Pancreas (tissue), 10 donors: ENCODE results near the gene SGSM1. TPM values are rescaled to one million over a fixed set of nuclear protein-coding genes. Genes with fewer than 3 reads are reported as not detected.

Source experiments
- ATAC-seq, 4 donors: fragments of 200-7000 bp; cut with Tn5 transposase; one replicate each; pipeline versions ENCODE4 v1.8.0 to v1.9.1; 2020; ENCODE audit warnings: mild to moderate bottlenecking in 4 of 4, moderate library complexity in 4 of 4
- DNase-seq, 6 donors: peaks; one replicate each; pipeline ENCODE4 v3.0.0-alpha.2; 2020
- FAIRE-seq: peaks from 2 replicates; lab custom pipeline; 2012; peaks lifted over from hg19 to GRCh38; lab: Jason Lieb, UNC
- H3K27ac ChIP-seq, 4 donors: fragments of 200-600 bp; sonication (generic); 1 replicate in 3 of 4; 2 replicates in 1 of 4; pipeline versions ENCODE4 v1.5.0 to v1.8.0; 2020
- H3K27me3 ChIP-seq, 4 donors: fragments of 200-600 bp; one replicate each; pipeline ENCODE4 v1.8.0; 2021
- H3K36me3 ChIP-seq, 3 donors: fragments of 200-600 bp; sonication (generic) in 1 of 3; one replicate each; pipeline versions ENCODE4 v1.5.0 to v1.8.0; 2020 to 2021
- H3K4me1 ChIP-seq, 3 donors: fragments of 200-600 bp; one replicate each; pipeline ENCODE4 v1.8.0; 2021
- H3K4me3 ChIP-seq, 4 donors: fragments of 200-600 bp; sonication (generic) in 2 of 4; one replicate each; pipeline versions ENCODE4 v1.5.0 to v1.8.0; 2020 to 2021
- H3K9me3 ChIP-seq, 4 donors: fragments of 200-600 bp; one replicate each; pipeline ENCODE4 v1.8.0; 2021
- CTCF ChIP-seq, 4 donors: fragments of 200-600 bp; sonication (generic) in 3 of 4; IDR thresholded peaks; one replicate each; pipeline versions ENCODE4 v1.5.0 to v1.8.0; 2021; ENCODE audit warnings: antibody characterized with exemption in 4 of 4
- WGBS, 2 donors: extraction: QIAGEN DNeasy Blood & Tissue Kit; methylation state at CpG; one replicate each; pipeline ENCODE4 v1.1.7; 2013; 5-methylcytosine and 5-hydroxymethylcytosine counted together
- intact Hi-C, 3 donors: fragments of 100-400 bp; cut with DNase I; formaldehyde crosslinking; loops; one replicate each; pipeline versions ENCODE4 v1.11.1 to v1.14.2; 2022
- polyA plus RNA-seq, 2 donors: library from polyadenylated mRNA; stranded (reverse); fragments of 200-250 nt; gene quantifications; one replicate each; pipeline ENCODE4 v1.2.3, GENCODE V29; 2013
- total RNA-seq, 6 donors: library from RNA; stranded (reverse); fragmentation: NEBNext Ultra II Directional in 4 of 6; extraction: Animal tissue kit (Norgen Biotek cat#: 25700) in 4 of 6; gene quantifications; one replicate each; pipeline versions ENCODE4 v1.2.1 to v1.2.4, GENCODE V29; 2021 to 2023
- donor health status: healthy with polysubstance abuse.
- donor health status: DM: no; HTN: no; CAD: no; lungs with moderate emphysema.
- donor health status: DM: no; HTN: no; CAD: no.
- donor health status: control.
- donor health status: control.
- donor health status: Bipolar disorder and iron deficiency.
- donor health status: DM: yes; HTN: yes; CAD: no.
- donor health status: DM: no; HTN: no; CAD: no.
- donor health status: DM: no; HTN: no; CAD: no.
- donor health status: DM: yes; HTN: yes; CAD: no.

The SGSM1 gene
- 1 to 10 TPM; 1.7 to 3.0 (median 2.5) TPM for total RNA-seq
- polyA plus RNA-seq: 1 to 10 TPM; 1.6 to 5.1 TPM

GRCh38 chr22:24805790-24806662 is at the start of gene SGSM1:
TSS of gene SGSM1 (plus strand) at chr22:24806211. CDS start at chr22:24806326, 115 bp downstream.
- H3K4me1 ChIP-seq: no peaks in the 10 kb centered on the region
- intact Hi-C loops: no loop called here
- no peak for TF ChIP-seq CTCF (IDR thresholded peaks at IDR 0.05)

GRCh38 chr22:24758164-24758799 is 47.7 kb upstream of the SGSM1 start:
- intact Hi-C loops: no loop called here
- peak; percentile 77 to 93 (median 83) for TF ChIP-seq CTCF (IDR thresholded peaks at IDR 0.05)
- FAIRE-seq (peak; percentile 88), DNase-seq (peak in 5 of 6 donors; percentile 19 to 64 (median 46)), ATAC-seq (peak in 3 of 4 donors; percentile 61 to 69 (median 65))
- no peak overlapping the region for H3K27ac ChIP-seq
- no peaks in the 10 kb centered on the region for H3K4me1 ChIP-seq
- no peaks in the 10 kb centered on the region for H3K9me3 ChIP-seq
- H3K27me3 ChIP-seq: no peaks in the 10 kb centered on the region
- H3K36me3 ChIP-seq: no peaks in the 10 kb centered on the region
- 48 to 54% methylated on average over 12 of the region's 12 CpGs for WGBS, 2 donors
- H3K4me3 ChIP-seq: no peak overlapping the region

More at GRCh38 chr22:24805790-24806662, at the start of gene SGSM1:
- WGBS, 2 donors: 0 to 1% methylated on average over 45 to 80 of the region's 80 CpGs
- H3K9me3 ChIP-seq: no peaks in the 10 kb centered on the region
- no peaks in the 10 kb centered on the region for H3K36me3 ChIP-seq
- ATAC-seq (peak; percentile 92 to 95 (median 93)), DNase-seq (peak; percentile 81 to 94 (median 88)), FAIRE-seq (no peak)
- peak within 1 kb of the TSS; percentile 42 to 58 (median 46) for H3K27ac ChIP-seq
- no peaks in the 10 kb centered on the region for H3K27me3 ChIP-seq
- peak within 1 kb of the TSS; percentile 56 to 79 (median 68) for H3K4me3 ChIP-seq

- Histone ChIP-seq H3K4me3 (no peak overlapping the region), H3K9me3 (no peaks in the 10 kb centered on the region), H3K4me1 (no peaks in the 10 kb centered on the region), H3K27me3 (no peaks in the 10 kb centered on the region), H3K36me3 (no peaks in the 10 kb centered on the region), H3K27ac (no peak overlapping the region)
- ATAC-seq: no peak
- WGBS, 2 donors: 67 to 72% methylated on average over 6 of the region's 6 CpGs
- no peak for TF ChIP-seq CTCF (IDR thresholded peaks at IDR 0.05)
- intact Hi-C loops: loop anchor here in 1 of 3 donors (10.0 kb wide), 1 partner anchor 305 kb away; no protein-coding TSS in a partner anchor
- no peak for FAIRE-seq
- no peak for DNase-seq
These were observed 46.2 kb upstream of the SGSM1 start for GRCh38 chr22:24759765-24760164.

GRCh38 chr22:24760708-24761306 is 45.2 kb upstream of the SGSM1 start:
- no peak for TF ChIP-seq CTCF (IDR thresholded peaks at IDR 0.05)
- 58 to 71% methylated on average over 7 of the region's 7 CpGs for WGBS, 2 donors
- Histone ChIP-seq H3K9me3 (no peaks in the 10 kb centered on the region), H3K27ac (no peak overlapping the region), H3K27me3 (no peaks in the 10 kb centered on the region), H3K4me3 (no peak overlapping the region), H3K36me3 (no peaks in the 10 kb centered on the region), H3K4me1 (no peaks in the 10 kb centered on the region)
- DNase-seq (no peak), FAIRE-seq (no peak), ATAC-seq (no peak)
- intact Hi-C loops: loop anchor here in 1 of 3 donors (10.0 kb wide), 1 partner anchor 304 kb away; no protein-coding TSS in a partner anchor
